ENCODE measurements around the gene C1orf210.
A peak's percentile ranks its signal among the peaks of the same experiment; 100 is the strongest.

The C1orf210 gene

DNA sequence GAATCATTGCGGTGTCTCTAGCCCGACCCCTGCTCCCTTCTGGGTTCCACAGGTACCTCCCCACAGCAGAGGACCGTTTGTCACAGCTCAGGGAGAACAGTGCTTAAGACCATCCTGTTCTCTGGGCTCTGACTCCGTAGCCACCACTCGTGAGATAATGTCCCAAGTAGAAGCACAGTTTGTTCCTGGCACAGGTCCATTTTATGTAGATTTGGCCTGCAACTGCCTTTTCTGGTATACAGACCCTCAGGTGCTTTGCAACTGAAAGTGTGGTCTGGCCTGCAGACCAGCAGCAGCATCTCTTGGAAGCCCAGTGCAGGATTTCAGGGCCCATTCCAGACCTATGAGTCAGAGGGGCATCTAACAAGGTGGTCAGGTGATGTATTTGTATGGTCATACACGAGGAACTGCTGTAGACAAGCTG, 44.0 kb downstream of the C1orf210 start:
- no peak for DNase-seq

DNA sequence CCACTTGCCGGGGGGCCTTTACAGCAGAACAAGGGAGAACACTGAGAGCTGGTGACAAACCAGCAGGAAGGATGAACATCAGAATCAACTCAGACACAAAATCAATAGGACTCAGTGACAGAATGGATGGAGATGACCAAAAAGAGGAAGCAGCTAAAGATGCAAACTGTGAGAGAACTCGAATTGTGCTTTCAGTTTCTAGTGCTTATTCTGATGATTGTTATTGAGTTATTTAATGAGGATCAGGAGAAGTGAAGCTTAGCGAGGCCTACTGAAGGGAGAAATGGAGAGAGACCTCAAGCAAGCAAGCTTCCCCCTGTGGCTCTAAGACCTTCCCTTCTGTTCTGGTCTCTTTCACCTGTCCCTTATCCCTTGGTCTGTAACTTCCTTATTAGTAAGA, 45.9 kb downstream of the C1orf210 start:
- DNase-seq: no peak

DNA sequence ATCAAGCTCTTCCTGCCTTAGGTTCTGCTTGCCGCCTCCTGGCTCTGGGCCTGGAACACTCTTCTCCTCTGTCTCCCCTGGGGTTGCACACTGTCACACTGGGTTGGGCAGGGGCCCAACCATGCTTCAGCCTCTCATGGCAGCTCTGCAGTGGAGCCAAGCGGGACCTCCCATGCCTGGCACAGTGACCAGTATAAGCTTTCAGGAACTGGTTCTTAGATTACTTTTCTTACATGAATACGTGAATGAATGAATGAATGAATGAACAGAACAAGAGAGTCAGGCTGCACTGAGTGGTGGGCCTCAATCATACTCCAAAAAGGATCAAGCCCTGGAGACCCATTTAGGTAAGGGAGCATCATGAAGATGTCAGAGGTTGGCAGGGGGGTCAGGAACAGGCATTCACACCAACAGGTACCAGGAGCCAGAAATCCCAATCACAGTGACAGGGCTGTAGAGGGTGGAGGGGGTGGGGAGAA, 46.4 kb downstream of the C1orf210 start:
- no peak for DNase-seq

DNA sequence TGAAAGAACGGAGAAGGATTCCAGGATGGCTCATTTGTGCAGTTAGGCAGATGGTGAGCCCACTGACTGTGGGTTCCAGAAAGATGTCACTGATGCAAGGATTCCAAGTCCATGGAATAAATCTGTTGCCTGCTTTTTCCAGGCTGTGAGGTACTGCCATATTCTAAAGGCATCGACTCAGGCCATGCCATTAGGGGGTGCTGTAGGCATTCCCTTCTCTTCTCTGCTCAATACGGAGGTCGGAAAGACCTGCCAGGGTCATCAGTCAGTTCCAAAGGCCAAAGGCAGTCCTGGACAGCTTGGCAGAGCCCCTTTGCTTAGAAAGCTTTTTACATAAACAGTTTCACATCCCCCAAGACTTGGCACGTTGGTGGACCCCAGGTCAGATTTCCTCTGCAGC, 47.3 kb downstream of the C1orf210 start:
- DNase-seq: peak; percentile 17

DNA sequence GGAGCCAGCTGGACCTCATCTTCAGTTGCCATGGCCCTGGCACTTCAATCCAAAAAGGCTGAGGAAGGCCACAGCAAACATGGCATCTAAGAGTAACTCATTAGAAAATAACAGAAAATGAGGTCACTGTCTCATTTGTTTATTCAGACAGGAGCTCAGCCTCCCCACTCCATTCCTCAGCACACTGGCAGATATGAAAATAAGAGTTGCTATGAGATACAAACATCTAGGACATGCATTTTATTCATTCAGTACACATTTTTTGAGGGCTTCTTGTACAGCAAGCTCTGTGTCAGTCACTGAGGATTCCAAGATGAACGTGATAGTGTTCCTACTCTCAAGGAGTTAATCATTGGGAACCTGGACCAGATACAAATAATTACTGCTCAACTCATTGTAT, 48.3 kb downstream of the C1orf210 start:
- DNase-seq: no peak

DNA sequence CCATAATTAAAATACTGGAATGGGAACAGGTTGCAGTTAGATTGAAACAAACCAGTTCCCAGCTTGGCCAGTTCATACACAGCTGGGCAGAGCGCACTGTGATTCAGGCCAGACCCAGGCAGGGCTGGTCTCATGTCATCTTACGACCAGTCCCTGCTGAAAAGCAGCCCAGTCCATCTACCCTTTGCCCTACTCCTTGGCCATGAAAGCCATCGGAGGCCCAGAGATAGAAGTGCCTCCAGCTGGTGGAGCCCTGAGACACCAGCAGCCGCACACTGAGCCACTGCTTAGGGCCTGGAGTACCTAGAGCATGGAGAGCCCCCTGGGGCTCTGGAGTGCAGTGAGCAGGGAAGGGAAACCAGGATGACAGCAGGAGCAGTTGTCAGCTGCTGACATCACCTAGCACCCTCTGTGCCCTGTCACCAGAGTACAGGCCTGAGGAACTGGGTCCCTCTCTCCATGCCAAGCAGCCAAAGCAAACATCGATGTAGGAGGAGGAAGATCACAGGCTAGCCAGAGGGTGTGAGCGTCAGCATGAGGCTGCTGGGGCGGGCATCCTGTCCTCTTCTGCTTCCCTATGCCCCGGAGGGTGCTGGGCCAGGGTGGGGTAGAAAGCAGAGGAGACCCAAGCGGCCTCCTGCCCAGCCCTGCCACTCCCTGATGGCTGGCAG, 49.8 kb downstream of the C1orf210 start:
- DNase-seq: no peak

DNA sequence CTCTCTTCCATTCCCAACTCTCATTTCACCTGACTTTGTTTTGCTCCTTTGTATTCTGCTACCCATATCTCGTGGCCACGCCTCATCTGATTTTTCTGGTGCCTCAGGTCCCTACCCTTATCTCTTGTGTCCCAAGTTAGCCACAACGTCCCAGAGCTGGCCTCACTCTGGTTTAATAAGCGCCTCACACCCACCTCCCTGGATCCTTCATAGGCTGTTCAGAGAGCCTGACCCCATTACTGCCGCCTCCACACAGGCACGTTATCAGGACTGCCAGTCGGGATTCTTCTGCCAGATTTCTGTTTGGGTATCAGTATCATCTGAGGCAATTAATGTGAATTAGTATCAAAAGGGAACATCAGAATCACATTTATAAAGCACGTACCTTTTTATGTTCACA, 50.3 kb downstream of the C1orf210 start:
- DNase-seq: no peak

DNA sequence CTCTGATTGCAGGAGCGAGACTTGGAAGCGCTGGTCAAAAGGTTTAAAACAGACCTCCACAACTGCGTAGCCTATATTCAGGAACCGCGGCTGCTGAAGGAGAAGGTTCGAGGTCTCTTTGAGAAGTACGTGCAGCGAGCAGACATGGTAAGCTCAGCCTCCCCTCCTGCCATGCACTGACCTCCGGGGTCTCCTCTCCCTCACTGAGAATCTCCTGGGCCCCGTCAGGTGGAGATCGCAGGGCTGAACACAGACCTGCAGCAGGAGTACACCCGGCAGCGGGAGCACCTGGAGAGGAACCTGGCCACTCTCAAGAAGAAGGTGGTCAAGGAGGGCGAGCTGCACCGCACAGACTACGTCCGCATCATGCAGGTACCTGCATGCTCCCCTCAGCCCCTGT, 51.1 kb downstream of the C1orf210 start:
- no peak for DNase-seq

DNA sequence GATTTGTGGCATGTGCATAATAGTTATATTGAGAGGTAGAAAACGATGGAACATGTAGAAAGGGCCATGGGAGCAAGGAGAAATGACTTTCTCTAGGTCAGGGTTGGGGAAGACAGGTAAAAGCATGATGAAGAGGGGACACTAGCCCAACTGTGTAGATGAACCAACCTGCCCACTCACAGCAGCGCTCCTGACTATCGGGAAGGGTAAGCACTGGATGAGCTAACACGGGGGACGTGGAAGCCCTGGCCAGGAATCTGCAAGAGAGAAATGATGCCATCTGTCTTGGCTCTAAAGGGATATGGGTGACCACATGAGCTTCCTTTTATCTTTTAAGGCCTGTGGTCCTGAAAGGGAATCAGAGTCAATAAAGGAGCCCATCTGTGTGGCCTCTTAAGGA, 51.8 kb downstream of the C1orf210 start:
- no peak for DNase-seq

DNA sequence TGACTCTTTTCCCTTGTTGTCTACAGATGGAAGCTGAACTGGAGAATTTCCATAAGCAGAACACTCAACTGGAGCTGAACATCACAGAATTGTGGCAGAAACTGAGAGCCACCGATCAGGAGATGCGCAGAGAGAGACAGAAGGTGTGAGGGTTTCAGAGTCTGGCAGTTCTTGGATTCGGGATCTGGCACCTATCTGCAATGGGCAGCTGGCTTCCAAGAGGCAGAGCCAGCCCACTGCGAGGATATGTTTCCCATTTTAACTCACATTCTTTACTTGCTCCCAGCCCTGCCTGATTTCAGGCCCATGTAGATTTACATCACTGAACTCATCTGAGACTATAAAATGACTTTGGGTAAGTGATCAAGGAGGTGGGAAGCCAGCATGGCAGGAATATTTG, 52.9 kb downstream of the C1orf210 start:
- no peak for DNase-seq

DNA sequence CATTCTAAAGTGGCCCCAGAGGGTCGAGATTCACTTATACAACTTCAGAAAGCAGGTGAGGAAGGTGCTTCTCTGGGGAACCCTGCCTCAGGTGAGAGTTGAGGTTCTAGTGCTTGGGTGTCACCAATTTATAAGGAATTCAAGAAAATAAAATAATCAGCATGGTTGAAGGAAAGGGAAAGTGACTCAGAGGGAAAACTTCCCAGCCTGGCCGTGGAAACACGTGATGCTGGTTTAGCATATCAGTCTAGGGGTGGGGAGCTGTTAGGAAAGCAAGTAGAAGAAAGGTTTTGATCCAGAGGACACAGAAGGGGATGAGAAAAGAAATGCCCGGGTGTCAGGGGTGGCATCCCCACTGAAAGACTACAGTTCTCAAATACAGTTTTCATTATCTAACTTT, 53.3 kb downstream of the C1orf210 start:
- no peak for DNase-seq
